NCI-H510A treated with DMSO at 0.1 percent for 48 hours (cell line): Measurements from ENCODE around the gene ACBD3.
A peak's percentile ranks its signal among the peaks of the same experiment; 100 is the strongest.

Experiments used
- DNase-seq: peaks from one replicate; lab custom pipeline; 2025; lab: John Stamatoyannopoulos, UW

Gene ACBD3

DNA sequence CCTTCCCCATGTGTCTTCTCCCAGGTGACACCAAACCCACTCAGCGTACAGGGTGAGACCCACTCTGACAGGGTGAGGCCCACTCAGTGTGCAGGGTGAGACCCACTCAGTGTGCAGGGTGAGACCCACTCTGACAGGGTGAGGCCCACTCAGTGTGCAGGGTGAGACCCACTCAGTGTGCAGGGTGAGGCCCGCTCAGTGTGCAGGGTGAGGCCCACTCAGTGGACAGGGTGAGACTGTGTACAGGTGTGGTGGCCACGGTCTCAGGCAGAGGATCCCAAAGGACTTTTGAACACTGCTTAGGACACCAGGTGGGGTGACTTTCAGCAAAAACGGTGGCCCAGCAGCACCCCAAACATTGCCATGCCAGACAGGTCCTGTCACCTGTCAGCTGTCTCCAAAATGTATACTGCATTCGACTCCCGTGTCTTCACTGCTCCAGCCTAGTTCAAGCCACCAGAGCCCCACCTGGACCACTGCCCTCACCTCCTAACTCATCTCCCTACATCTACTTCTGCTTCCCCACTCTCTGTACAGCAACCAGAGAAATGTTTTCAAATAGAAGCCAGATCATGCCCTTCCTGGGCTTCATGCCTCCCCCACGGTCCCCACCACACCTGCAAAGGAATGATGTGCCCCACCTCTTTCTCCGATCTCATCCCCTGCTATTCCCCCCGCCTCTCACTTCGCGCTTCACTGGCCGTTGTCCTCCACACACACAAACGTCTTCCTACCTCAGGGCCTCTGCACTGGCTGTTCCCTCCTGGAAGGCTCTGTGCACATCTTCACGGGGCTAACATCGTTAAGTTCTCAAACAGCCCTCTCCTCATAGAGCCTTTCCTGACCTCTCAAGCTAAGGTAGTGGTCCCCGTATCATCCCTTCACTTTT is 52.1 kb downstream of the ACBD3 start:
- DNase-seq = no peak

- DNase-seq = no peak
These were observed 52.9 kb downstream of the ACBD3 start for GRCh38 chr1:226133504-226134123.

DNA sequence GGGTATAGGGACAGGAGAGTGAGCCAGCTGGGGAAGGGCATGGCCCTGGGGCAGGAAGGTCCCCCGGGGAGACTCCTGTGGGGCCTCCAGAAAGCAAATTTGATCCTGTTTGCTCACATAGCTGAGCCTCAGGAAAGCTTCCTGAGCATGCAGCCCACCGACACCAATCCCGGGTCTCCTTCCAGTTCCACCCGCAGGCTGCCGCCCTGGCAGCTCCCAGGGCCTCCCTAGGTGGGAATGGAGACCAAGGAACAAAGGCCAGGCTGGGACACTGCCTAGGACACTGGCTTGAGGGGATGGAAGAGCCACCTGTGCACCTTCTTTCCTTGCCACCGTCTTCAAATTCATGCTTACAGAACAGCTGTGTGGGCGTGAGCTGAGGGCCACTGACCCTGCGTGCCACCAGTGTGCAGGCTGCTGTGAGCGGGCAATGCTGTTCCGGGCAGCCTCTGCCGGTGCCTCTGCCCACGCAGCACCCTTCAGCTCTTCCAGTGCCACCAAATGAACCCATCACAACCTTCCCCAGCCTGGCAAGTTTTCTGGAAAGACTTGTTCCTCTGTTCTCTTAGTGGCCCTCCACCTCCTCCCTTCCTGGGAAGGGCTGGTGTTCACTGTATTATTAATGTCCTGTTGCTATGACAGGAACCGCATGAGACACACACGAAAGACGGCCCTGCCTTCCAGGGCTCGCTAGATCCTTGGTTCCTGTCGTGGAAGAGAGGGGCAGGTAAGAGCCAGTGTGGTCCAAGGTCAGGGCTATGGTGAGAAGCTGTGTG is 53.6 kb downstream of the ACBD3 start:
- DNase-seq = no peak

GRCh38 chr1:226131639-226132038 is 54.9 kb downstream of the ACBD3 start:
- no peak for DNase-seq

- DNase-seq = no peak
These were observed 57.3 kb downstream of the ACBD3 start for GRCh38 chr1:226129230-226129629.

GRCh38 chr1:226128487-226129075 is 58.0 kb downstream of the ACBD3 start:
- no peak for DNase-seq

GRCh38 chr1:226126824-226127569 is 59.5 kb downstream of the ACBD3 start:
- DNase-seq = no peak

DNA sequence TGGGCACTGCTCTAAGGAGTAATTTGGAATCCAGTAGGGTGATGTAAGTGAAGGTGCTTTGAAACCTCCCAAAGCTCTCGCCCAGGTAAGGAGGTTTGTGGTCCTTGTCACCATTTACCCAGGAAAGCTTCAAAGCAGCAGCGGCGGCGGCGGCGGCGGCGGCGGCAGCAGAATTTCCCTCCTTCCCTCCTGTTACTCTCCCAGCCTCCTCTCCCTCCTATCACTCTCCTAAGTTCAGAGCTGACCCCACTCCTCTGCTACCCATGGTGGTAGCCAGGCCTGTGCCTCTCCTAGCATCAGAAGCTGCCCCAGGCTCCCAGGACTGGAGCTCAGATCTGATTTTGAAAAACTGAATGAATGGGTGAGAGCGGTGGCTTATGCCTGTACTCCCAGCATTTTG is 60.7 kb downstream of the ACBD3 start:
- no peak for DNase-seq

- DNase-seq = peak; percentile 77
These were observed 61.4 kb downstream of the ACBD3 start for GRCh38 chr1:226125097-226125630.

DNA sequence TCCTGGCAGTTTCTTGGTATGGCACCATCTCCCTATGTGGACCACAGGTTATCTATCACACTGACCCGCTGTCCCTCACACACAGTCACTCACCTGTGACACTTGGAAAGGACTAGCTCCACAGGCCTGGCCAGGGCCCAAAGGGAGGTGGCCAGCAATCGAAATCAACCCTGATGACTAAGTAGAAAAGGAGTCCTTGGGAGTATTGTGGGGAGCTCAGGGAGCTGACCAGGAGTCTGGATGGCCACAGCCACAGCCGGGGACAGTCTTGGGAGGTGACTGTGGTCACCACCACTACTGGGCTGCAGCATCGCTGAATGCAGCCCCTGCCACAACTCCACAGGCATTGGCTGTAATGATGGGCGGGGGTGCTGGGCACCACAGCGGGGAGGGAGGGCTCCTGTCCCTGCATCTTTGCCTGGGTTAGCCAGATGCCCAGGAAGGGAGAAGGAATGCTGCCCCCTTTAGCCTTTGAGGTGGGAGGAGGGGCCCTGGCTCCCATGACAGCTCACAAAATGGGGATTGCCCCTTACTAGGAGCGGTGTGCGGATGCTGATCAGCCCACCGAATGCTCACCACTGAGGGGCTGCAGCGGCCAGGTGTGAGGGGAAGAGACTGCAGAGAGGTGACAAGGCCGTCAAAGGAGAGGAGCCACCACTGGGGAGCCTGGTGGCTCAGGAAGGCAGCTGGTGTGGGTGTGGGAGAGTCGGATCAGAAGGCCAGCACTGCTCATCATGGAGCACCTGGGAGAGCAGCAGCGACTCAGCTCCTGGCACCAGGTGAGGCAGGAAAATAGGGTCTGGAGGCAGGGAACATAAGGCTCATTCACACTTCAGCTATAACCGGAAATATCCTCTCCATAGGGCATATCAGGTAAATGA is 62.7 kb downstream of the ACBD3 start:
- DNase-seq = peak; percentile 15

DNA sequence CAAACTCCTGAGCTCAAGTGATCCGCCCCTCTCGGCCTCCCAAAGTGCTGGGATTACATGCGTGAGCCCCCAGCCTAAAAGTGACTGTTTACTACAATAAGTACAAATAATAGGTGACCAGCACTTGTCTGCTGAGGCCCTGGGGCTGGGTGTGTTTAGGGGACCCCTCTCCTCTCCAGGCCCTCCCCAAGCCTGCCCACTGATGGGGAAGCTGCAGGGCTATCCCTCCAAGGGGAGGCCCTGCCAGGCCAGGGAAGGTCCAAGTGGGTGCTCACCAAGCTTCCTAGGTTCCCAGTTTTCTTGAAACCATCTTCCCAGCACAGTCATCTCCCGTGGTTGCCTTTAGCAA is 63.4 kb downstream of the ACBD3 start:
- no peak for DNase-seq

DNA sequence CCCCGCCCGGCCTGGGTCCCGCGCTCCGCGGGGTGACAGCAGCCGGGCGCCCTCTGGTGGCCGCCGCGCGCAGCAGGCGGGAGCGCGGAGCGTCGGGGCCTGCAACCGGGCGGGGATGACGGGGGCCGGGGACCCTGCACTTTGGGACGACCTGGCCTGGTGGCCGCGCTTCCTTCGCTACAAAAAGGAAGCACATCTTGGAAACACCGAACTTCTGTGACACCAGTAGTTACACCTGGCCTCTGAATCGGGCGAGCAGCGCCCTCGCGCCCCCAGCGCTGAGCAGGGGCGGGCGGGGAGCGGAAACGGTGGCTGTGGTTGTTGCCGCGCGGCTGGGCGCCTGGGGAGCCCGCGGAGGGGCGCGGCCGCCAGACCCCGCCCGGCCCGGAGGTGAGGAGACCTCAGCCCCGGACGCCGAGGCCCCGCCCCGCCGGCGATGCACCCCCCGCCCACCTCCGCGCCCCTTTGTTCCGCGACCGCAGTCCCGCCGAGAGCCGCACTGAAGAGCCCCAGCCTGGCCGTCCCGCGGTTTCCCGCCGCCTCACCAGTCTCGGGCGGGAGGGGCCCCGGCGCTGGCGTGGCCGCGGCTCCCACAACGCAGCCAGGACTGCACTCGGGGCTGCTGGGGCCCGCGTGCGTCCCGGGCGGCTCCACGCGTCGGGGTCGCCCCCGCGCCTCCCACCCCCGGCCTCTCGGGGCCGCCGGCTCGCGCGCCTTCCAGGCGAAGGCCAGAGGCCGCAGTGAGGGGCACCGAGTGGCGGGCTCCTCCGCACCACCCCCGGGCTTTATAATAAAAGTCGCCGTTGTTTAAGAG is 64.7 kb downstream of the ACBD3 start:
- peak; percentile 89 for DNase-seq

GRCh38 chr1:226121049-226121586 is 65.4 kb downstream of the ACBD3 start:
- peak; percentile 39 for DNase-seq

DNA sequence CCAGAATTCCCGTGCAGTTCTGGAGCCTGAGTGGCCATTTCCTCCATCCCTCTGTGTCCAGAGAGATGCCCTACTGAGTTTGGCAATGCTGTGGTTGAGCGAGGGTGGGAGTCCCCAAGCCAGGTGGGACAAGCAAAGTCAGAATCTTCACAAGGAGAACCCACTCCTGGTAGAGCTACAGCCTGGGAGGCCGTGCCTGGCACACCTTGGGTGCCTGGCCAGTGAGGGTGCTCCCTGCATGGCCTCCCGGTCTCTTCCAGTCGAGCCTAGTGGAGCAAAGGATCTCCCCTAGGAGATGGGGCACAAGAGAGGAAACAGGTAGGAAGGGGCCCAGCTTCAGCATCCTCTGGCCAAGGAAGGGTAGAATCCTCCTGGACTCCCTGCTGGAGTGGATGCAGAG is 66.1 kb downstream of the ACBD3 start:
- no peak for DNase-seq

- DNase-seq = no peak
These were observed 67.4 kb downstream of the ACBD3 start for GRCh38 chr1:226119169-226119568.

DNA sequence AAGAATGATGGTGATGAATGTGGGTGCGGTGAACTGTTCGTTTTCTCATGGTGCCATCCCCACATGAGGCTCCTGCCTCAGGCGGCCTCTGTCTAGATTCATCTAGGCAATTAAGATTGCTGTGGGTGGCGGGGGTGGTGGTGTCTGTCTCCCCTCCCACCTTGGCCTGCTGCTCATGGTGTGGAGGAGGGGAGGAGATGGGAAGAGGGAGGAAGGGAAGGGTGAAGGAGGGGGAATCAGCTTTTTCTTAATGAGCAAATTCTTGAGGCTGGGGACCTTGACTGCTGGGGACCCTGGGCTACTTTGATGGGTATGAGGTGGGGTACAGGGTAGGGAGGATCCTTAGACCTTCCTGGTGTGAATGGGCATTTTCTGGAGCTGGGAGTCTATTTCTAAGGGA is 68.2 kb downstream of the ACBD3 start:
- no peak for DNase-seq

DNA sequence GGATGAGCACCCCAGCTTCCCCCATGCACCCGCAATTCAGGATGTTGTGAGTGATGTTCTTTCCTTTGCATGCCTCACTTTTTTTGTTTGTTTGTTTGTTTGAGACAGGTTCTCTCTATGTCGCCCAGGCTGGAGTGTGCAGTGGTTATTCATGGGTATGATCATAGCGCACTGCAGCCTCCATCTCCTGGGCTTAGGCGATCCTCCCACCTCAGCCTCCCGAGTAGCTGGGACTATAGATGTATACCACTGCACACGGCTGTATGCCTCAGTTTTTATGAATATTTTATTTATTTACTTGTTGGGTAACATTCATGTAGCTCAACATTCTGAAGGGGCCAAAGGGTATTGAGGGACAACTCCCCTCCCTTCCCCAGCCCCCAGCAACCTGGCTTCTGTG is 69.2 kb downstream of the ACBD3 start:
- no peak for DNase-seq

- no peak for DNase-seq
These were observed 69.9 kb downstream of the ACBD3 start for GRCh38 chr1:226116673-226117072.

DNA sequence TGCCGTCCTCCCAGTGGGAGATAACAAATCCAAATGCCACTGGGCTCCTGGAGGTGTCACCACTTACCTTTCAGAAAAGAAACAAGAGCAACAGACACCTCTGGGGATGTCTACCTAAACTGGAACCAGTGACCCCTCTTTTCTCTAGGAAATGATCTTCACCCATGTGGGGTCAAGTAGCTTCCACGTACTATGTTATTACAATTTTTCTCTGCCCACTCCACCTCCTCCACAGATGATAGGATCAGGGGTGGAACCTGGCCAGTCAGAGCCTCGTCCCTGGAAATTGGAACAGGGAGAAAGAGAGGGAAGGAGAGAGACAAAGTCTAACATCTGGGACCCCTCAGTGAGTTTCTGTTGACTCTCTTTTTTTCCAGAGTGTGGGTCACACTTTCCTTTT is 73.9 kb downstream of the ACBD3 start:
- no peak for DNase-seq
